ENCODE data around the gene PELI2. TPM values are rescaled to one million over a fixed set of nuclear protein-coding genes. Genes with fewer than 3 reads are reported as not detected.

Gene PELI2
- total RNA-seq, 1 donor from 2014 or later, result 41.0 TPM

DNA sequence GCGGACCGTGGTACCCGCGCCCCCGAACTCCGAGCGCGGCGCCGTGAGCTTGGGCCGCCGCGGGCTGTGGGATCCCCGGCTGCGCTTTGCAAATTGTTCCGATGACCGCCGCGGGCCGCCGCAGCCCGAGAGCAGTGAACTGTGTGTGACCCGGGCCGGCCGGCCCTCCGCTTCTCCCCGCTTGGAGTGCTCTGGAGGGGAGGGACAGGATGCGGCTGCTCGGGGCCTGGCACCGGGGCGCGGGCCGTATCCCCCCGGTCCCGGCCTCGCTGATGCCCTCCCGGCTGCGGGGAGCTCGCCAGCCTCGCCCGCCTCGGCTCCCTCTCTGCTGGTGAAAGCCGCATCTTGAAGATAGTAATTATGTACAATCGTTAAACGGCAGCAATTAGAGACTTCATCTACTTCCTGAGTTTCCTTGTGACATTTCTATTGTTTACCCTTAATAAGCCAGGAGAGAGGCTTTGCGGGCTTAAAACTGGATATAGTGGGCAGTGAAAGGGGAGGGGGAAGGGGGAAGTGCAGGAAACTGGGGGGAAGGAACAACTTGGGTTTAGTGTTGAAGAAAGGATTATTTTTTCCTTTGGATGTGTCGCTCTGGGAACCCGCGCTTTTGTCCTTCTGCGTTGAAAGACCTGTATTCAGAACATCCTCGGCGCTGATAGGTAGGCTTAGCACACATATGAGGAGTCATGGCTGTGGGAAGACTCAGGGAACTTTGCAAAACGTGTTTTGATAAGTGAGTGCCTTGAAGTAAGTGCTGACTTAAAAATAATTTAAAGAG lies 1.2 kb downstream of the PELI2 start:
- DNase-seq, result peak; percentile 15

DNA sequence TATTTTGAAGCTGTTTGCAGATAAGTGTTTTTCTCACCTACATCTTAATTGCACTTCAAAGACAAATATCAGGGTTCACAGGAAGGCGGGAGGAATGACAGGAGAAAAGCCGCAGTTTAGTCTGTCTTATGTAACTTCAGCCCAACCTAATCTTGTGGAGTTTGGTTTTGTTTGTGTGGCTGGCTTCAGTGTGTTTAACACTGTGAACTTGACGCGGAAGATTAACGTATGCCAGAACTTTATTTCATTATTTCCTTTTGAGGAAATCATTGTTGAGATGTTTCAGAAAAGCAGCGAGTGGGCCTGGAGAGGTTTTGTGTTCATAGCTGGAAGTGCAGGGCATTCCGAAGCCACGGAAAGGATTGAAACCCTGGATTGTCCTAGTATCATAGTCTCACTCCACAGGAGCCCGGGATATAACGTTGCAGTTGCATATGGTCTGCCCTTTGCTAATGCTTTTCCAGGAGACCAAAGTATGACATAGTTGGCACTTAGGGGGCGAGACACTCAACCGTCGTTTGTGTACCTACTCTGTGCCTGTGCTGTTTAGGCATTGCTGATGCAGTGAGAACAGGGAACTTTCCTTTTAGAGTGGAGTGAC lies 2.0 kb downstream of the PELI2 start:
- no peak for DNase-seq

DNA sequence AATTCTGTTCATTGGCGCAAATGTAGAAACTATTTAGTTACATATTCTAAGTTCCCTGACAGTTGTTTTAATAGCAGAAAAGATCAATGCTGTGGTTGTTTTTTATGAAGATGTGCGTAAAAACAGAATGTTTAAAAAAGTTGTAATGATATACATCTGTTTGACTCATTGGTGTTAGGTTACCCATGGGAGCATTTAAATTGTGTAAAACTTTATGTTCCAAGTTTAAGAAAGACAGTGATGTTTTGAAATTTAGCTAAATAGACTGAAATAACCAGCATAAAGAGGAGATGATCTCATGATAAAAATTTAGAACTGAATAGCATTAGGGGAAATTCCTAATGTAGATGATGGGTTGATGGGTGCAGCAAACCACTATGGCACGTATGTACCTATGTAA lies 3.6 kb downstream of the PELI2 start:
- no peak for DNase-seq

DNA sequence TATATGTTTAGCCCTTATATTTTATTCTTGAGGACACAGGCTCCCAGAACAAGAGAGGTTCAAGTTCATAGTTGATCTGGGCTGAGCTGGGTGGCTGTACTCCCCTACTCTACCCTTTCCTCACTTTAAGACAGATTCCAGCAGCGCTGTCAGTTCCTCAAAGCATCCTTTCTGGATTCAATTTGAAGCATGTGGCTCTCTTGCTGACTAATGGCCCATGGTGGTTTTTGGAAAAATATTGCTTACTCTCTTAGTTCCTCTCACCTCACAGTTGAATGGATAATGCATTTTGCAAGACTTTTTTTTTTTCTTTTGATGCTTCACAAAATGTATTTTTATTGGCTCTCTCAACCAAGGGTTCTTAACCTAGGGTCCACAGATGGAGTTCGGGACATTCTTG lies 4.1 kb downstream of the PELI2 start:
- no peak for DNase-seq

DNA sequence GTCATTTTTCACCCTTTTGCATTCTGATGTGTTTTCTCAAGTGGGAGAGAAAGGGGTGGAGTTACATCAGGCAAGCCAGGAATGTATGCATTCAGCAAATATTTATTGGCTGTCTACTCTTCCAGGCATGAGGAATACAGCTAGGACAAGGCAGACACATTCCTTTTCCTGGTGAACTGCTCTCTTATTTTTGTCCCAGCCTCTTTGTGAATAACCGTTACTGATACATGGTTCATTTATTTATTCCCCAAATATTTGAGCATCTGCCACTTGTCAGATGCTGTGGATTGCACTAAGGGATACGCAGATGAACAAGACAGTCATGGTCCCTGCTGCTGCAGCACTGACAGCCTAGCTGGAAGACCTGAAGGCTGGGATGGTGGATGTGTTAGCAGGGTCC lies 6.1 kb downstream of the PELI2 start:
- no peak for DNase-seq

DNA sequence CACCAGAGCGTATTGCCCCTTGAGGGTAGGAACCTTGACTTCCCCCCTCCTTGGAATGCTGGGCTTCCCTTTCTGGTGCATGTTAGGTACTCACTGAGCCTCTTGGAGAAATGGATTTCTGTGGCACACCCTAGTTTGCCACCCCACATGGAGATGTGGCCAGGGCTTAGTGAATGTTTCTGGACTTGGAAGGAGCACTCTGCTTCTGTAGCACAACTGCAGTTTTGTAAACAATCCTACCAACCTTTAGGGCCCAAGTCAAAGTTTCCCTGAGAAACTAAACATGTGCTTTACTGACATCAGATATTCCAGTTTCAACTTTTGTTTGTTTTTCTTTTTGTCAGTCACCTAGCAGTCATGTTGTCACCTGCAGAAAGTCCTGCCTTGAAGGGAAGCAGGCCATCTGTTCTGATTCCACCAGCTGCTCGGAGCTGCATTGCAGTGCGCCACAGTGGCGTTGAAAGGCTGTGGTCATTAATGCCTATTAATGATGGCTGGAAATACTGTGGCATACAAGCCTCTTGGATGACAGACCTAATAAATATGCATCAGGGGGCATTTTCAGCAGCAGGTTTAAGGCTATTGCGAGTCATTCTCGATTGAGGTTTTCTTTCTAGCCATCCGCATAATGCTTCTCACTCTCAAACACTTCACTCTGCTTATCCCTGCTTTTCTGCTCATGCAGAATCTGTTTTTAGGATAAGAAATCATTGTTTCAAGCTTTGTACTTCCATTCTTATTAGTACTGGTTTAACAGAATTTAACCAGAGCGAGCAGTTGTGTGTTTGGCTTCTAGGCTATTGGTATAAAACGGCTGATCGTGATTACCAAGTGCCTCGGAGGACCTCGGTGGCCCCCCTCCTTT lies 7.8 kb downstream of the PELI2 start:
- DNase-seq, result no peak

DNA sequence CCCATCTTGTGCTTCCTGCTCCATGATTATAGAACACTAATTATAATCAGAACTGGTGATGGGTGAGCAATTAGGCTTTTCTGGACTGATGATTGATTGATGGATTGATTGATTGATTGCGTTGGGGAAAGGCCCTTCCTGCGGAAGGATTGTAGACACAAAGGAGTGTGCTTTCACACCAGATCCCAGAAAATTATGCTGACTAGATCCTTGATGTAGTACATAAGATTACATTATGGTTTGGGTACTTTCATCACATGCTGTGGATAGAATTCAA lies 8.4 kb downstream of the PELI2 start:
- DNase-seq, result no peak

DNA sequence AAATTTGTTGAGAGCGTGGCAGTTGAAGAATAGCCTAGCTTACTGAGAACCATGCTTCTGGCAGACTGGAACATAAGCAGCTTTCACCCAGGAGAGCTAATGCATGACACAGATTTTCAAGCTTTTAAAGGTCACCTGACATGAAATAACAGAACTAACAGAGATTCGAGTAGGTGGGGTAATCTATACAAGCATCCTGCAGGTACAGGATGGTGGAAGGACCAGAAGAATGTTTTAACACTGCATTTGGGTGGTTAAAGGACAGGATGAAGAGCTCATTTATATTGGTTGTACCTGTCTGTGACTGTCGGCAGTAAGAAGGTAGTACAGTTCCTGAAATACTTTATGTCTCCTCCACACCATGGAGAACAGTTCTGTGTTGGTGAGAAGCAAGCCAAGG lies 8.9 kb downstream of the PELI2 start:
- DNase-seq, result no peak

DNA sequence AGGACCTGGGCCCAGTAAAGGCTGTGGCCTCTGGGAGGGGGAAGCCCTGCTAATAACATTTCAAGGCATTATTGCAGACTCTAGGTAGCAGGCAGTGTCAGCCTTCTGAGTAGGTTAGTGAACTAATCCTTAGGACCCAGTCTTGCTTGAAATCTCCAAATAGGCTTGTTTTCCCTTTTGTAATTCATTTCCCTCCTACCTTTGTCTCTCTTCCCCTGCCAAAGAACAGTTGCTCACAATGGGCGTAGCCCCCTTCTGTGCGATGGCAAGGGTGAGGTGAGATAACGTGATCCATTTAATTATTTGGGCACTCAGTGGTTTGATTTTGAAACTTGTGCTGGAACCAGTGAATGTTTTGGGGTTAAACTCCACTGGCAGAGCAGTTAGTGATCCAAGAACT lies 10.9 kb downstream of the PELI2 start:
- no peak for DNase-seq

DNA sequence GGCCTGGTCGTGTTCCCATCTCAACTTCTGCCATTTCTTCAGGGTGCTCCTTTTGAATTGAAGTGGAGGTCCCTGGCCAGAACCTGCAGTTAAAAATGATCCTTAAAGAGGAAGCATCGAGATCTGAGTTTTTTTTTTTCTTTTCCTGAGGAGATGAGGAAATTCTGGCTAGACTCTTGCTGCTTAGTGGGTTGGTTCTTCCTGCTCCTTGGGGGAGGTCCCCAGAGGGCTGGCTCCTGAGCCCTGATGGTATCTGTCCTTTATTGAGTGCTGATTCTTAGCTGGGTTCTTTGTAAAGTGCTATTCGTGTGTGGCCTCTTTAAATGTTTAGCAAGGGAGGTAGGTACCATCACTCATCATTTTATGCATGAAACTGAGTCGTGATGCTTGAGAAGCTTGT lies 11.7 kb downstream of the PELI2 start:
- DNase-seq, result no peak

DNA sequence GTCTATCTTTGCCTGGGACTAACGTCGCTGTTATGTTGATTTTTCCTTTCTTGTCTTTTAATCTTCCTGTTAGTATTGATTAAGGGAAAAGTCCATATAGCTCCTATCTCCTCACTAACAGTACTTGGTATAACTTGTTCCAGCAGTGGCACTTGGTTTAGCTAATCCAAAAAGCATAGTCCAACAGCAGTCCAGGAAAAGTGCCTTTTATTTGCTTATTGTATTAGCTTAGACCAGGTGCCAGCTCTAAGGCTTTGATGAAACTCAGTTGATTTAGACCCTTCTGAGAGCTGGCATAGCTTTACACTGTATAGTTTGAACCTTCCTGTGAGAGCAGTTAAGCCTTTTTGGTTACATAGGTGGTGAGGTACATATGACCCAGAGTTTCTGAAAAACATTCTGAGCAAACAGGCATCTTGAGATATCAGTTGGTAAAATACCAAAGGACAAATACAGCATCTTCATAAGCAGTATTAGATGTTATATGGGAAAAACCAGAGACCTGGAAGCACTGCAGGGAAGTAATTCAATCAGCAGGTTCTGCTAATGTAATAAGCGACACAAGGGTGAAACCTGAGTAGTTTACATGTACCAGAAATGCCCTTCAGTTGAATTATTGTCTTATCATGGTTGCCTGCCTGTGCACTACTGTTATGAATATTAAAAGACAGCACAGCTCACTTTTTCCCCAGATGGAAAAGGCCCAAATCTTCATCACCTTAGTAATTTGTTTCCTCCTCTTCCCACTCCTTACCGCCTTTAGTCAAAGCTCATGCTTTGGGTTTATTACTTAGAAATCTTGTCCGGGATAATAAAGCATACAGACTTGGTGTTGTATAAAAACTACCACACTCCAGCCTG lies 13.0 kb downstream of the PELI2 start:
- DNase-seq, result no peak

DNA sequence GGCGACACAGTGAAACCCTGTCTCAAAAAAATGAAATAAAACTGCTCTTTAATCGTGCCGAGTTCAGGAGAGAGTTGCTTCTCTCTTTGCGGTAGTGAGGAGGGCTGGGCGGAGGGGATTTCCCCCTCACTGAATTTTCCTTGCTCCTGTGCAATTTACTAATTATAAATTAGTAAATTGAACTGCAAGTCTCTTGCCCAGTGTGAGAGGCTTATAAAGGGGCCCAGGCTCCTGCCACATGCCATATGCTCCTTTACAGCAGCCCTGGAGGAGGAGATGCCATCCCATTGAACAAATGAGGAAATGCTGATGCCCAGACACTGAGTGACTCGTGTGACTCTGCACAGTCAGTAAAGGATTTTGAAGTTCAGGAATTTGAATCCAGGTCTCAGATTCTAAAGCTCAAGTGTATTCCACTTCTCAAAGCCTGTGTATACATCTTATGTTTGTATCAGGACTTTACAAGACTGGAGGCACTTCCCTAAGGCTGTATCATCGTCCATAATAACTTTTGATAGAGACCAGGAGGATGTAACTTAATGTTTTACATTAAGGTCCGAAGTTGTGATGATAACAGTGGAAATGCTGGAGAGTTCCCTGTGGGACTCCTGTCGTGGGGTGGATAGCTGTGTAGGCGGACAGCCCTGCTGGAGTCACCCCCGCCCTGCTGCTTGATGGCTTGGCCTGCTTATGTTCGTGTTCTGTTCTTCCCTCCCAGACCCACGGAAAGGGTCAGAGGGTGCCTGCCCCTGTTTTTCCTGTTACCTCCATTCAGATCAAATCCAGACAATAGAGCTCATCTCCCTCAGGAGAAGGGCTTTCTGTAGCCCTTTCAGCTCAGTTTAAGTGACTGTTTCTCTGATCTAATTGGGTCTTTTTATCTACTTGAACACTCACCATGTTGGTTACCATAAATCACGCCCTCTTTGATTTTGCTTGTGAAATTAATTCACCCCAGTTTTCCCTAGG lies 13.9 kb downstream of the PELI2 start:
- DNase-seq, result no peak

DNA sequence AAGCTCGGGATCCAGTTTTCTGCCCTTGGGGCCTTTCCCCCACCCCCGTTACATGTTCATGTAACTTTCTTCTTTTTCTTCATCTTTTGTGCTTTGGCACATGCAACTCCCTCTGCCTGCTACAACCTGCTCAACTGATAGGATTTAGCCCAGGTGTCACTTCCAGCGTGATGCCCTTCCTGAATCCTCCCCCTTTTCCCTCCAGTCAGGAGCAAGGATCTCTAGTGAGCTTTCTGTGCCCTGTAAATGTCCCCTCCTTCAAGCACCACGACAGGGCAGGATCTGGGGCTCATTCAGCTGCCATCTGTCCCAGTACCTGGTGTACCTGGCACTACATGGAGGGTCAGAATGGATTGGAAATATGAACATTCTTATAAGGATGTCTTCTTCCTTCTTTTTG lies 15.3 kb downstream of the PELI2 start:
- no peak for DNase-seq

DNA sequence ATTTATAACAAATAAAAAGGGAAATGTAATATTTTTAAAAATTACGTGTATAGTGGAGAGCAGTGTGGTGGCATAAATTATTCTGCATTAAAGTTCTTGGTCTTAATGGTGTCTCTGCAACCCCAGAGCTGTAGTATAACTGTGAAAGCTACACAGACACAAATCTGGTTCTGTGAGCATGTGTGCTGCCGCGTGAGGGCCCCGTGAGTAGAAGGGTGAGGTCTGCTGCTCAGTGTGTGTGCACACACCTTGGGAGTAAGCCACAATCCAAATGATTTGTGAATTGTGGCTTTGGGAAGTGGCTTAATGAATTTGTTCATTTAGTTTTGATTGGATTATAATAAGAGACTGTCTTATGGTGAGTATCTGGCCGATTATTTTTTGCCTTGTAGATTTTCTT lies 16.8 kb downstream of the PELI2 start:
- no peak for DNase-seq

DNA sequence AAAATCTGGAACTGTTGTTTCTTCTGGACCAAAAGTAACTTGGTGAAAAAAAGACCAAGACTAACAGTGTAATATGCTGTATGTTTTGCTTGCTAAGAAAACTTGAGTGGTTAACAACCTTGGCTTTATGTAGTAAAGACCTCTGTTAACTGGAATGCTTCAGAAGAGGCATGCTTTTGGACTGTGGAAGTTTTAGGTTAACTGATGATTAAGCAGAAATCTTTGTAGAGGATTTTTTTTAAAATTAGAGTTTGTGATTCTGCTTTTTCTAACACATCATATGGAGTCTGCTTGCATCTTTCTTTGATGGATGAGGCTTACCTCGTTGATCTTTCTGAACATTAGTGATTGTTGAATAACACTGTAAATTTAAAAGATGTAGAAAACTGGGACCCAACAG lies 17.5 kb downstream of the PELI2 start:
- DNase-seq, result no peak

DNA sequence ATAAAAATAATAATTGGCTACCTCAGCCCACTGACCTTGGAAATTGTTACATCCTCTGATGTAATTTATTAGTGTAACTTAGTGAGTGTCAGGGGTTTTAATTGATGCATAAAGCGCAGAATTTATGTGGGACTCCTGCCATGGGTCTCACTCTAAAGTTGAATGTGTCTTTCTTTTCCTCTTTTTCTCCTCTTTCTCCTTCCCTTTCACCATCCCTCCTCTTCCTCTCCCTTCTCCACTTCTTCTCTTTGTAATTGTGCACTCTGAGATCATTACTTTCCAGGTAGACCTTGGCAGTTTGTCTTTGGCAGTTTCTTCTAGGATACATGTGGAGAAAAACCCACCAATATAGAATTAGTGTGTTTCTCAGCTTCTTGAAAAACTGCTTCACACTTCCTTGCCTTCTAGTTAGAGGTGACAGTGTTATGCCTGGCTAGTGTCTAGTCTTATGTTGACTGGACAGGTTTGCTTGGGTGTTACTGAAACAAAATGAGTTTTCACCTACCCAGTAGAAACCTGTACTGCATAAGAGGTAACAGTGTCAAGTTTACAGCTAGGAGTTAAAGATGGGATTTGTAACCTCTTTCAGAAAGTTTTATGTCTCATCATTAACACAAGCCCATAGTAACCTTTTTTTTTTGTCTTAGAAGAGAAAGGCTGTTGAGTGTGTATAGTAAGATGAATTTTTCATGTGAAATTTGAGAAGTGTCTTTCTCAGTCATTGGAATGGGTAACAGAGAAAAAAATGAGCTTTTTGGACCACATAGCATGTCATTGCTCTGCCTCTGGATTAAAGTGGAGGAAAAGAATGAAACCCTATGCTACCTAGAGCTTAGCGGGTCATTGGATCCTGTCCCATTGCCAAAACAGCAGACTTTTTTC lies 18.6 kb downstream of the PELI2 start:
- no peak for DNase-seq

DNA sequence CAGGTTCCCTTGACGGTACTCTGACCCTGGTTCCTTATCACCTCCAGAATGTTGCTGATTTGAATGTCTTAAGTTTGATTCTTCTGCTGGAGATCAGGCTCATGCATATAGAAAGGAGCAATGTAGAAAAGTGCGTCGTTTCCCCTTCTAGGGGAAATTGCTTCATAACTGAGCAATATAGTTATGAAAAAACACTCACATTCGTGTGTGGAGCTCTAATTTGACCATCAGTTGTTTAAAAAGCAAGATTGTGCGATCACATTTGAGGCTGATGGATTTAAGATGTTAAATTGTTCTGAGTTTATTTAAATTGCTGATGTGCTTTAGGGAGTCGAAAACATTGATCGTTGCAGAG lies 19.2 kb downstream of the PELI2 start:
- no peak for DNase-seq

DNA sequence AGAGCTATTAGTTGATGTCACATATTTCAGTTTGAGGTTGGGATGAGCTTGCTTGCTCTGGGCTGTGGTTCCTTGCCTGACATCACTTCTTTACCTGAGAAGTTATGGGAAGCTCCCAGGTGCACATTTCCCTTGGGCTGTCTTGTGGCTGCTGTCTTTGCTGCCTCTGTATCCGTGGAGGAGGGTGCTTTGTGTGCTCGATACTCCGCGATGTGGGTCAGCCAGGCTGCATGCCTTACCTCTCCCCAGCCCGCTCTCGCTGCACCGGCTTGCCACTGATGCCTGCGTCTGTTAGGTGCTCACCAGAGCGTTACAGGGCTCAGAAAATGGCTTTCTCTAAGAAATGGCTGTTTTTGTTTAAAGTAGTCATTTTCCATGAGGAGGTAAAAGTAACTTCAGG lies 19.6 kb downstream of the PELI2 start:
- no peak for DNase-seq

DNA sequence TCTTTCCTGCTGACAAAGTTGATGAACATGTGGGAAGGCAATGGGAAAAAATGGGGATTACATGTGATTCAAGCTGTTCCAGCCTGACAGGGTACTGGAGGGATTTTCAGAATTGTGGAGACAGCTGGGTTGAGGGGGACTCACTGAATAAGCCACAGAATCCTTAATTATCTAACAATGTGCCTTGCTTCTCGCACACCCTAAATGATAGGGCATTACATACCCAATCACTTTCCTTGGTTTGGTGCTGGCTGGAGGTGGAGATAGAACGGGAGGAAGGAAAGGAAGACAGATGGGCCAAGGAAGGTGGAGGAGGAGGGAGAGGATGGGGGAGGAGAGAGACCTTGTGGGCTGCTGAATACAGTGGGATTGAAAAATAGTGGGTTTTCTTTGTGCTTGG lies 20.7 kb downstream of the PELI2 start:
- DNase-seq, result no peak

DNA sequence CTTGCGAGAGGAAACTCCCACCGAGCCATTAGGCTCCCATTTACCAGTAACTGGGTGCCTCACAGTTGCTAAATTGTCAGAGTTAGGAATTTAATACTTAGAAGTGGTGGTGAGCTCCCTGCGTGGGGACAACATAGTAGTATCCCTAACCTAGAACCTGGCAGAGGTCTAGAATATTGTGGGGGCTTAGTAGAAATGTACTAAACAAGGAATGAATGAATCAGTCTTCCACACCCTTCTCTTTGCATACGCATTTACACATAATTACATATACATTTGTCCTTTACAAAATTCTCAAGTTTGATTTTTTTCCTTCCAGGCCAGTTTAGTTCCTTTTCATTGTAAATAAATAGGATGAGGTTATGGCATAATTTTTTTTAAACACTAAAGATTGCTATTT lies 24.1 kb downstream of the PELI2 start:
- DNase-seq, result no peak

DNA sequence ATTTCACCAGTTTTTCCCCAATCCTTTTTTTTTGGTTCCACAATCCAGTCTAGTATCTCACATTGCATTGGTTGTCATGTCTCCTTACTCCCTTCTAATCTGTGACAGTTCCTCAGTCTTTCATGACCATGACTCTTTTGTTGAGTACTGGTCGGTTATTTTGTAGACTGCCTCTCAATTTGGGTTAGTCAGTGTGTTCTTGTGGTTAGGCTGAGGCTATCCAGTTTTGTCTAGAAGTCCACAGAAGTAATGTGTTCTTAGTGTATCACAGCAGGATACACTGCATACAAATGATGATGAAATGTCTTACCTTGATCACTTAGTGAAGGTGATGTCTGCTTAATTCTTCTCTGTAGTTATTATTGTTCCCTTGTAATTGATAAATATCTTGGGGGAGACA lies 24.8 kb downstream of the PELI2 start:
- DNase-seq, result no peak

Data from occipital lobe (tissue), 2 donors.